Neuron (in vitro differentiated cells): Measurements from ENCODE around the gene KRTAP10-2.

Experiments used
- H2AFZ ChIP-seq: one replicate; pipeline ENCODE4 v1.6.1; 2013; ENCODE audit warnings: low read depth, mild to moderate bottlenecking, inconsistent platforms, low read length, moderate library complexity
- H3K27me3 ChIP-seq: one replicate; pipeline ENCODE4 v1.6.1; 2013; ENCODE audit warnings: low read length; ENCODE audit not compliant: insufficient read depth
- H3K36me3 ChIP-seq: one replicate; pipeline ENCODE4 v1.6.1; 2013; ENCODE audit warnings: low read length; ENCODE audit not compliant: insufficient read depth
- H3K4me1 ChIP-seq: one replicate; pipeline ENCODE4 v1.6.1; 2013; ENCODE audit warnings: low read length; ENCODE audit not compliant: insufficient read depth
- H3K4me3 ChIP-seq: 2 replicates; pipeline ENCODE4 v1.5.1; 2013; ENCODE audit warnings: mild to moderate bottlenecking, low read length, moderate library complexity
- H3K9me3 ChIP-seq: one replicate; pipeline ENCODE4 v1.6.1; 2013; ENCODE audit warnings: low read length

The KRTAP10-2 gene

DNA sequence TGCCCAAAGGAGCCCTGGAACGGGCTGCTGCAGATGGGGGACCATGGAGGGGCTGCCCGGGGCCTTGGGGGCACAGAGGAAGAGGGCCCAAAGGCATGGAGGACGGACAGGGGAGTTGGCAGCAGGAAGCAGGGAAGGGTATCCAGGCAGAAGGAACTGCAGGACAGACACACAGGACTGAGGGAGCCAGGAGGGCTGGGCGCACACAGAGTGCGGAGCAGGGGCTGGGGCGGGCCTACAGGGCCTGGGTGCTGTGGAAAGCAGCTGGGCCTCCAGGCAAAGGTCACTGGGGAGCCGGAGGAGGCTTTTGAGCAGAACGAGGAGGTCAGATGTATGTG, 39.4 kb downstream of the KRTAP10-2 start:
- Histone ChIP-seq H3K27me3 (peaks cover 5% of the 10 kb centered on the region), H3K4me1 (no peaks in the 10 kb centered on the region), H2AFZ (no peak overlapping the region)

GRCh38 chr21:44511219-44511937, 39.9 kb downstream of the KRTAP10-2 start:
- no peaks in the 10 kb centered on the region for H3K36me3 ChIP-seq

More for the DNA sequence above, 39.4 kb downstream of the KRTAP10-2 start:
- H3K4me3 ChIP-seq = no peak overlapping the region
- no peaks in the 10 kb centered on the region for H3K36me3 ChIP-seq
- no peaks in the 10 kb centered on the region for H3K9me3 ChIP-seq

DNA sequence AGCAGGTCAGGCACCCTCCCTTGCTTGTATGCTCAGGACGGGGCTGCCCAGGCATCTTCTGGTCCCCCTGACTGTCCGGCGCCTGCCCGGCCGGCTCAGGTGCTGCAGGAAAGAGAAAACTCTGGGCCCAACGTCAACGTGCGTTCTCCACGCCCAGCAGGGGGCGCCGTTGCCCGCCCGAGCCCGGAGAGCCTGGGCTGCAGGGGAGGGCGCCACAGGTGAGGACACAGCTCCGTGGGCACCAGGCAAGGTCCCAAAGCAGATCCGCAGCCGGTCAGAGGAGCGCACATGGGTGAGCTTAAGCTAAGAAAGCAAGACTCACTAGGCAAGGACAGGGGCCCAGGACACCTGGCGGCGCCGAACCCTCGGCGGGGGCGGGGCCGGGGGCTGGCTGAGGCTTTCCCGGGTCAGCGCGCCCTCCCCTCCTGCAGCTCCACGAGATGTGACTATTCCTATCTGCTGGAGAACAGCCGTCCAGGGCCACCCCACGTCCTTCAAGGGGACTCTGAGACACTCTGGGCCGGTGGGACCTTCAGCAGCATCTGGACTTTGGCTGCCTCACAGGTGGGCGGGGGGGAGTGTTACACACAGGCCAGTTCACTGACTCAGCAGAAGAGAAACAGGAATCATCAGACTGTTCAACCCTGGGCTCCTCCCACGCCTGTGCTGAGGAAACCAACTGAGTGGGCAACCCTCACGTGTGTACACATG, 40.6 kb downstream of the KRTAP10-2 start:
- peaks cover 5% of the 10 kb centered on the region for H3K27me3 ChIP-seq
- H3K4me1 ChIP-seq = peaks cover 3% of the 10 kb centered on the region
- no peak overlapping the region for H2AFZ ChIP-seq
- no peak overlapping the region for H3K4me3 ChIP-seq
- no peaks in the 10 kb centered on the region for H3K36me3 ChIP-seq
- no peaks in the 10 kb centered on the region for H3K9me3 ChIP-seq

More at GRCh38 chr21:44511219-44511937, 39.9 kb downstream of the KRTAP10-2 start:
- H3K4me1 ChIP-seq = no peaks in the 10 kb centered on the region
- no peaks in the 10 kb centered on the region for H3K9me3 ChIP-seq
- no peak overlapping the region for H2AFZ ChIP-seq
- peaks cover 5% of the 10 kb centered on the region for H3K27me3 ChIP-seq
- no peak overlapping the region for H3K4me3 ChIP-seq

DNA sequence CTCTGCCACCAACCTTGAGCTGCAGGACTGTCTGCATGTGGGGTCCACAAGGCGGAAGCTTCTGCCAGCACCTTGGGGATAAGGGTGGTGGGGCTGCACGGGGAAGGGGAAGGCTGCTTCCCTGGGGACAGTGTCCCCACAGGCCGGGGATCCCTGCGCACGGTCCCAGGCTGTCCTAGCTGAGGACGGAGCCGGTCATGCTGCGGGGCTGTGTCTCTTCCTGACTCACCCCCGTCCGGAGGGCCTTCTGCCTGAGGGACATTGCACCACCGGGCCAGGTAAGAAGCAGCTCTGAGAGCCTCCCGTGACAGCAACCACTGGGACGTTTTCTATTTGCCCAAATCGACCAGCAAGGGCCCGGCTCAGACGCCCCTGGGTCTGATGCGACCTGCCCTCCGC, 41.2 kb downstream of the KRTAP10-2 start:
- H2AFZ ChIP-seq = no peak overlapping the region
- H3K9me3 ChIP-seq = no peaks in the 10 kb centered on the region
- H3K4me3 ChIP-seq = no peak overlapping the region
- H3K4me1 ChIP-seq = peaks cover 7% of the 10 kb centered on the region
- no peaks in the 10 kb centered on the region for H3K36me3 ChIP-seq
- peaks cover 5% of the 10 kb centered on the region for H3K27me3 ChIP-seq

DNA sequence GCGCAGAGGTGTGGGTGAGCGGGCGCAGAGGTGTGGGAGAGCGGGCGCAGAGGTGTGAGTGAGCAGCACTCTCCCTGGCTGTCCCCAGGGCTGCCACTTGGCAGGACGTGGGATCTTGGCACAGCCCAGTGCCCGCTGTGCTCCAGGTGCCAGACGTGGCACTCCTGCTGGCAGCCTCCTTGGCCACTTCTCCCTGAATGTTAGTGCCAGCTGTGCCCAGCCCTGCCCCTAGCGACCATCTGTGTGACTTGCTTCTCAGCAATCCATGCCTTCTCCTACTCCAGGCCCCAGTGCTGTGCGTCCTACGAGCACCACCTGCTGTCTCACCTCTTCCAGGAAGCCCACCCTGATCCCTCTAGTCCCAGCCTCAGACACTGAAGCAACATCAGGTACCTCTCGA, 41.8 kb downstream of the KRTAP10-2 start:
- Histone ChIP-seq H3K27me3 (peaks cover 5% of the 10 kb centered on the region), H3K4me3 (no peak overlapping the region), H2AFZ (no peak overlapping the region), H3K9me3 (no peaks in the 10 kb centered on the region), H3K36me3 (no peaks in the 10 kb centered on the region), H3K4me1 (peaks cover 7% of the 10 kb centered on the region)

DNA sequence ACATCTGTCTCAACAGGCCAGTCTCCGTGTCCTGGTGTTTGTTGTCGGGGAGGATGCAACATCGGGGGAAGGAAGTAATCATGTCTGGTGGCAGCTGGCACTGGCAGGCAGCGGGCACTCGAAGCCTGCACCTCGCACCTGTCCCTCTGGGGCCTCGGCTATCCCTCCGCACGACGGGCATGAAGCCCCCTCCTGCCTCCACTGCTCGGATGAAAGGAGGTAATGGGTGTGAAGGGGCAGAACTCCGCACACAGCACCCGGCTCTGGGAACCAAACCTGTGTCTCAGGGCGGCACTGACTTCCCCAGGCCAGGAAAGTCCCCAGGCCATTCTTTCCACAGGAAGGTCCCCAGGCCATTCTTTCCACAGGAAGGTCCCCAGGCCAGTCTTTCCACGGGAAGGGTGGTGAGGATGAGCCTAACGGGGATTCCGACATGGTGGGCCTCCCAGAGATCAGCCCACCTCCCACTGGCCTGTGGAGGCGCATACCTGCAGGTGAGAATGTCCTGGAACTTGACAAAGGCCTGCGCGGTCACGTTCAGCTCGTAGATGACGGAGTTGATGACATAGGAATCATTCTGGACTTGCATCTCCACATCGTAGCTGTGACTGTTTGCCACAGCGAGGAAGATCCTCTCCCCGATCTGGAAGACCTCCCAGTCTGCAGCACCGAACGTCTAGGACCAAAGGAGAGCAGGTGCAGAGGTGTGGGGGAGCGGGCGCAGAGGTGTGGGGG, 42.4 kb downstream of the KRTAP10-2 start:
- Histone ChIP-seq H2AFZ (no peak overlapping the region), H3K36me3 (no peaks in the 10 kb centered on the region), H3K9me3 (no peaks in the 10 kb centered on the region), H3K27me3 (peaks cover 5% of the 10 kb centered on the region), H3K4me1 (peaks cover 7% of the 10 kb centered on the region), H3K4me3 (no peak overlapping the region)

GRCh38 chr21:44508426-44508710, 42.9 kb downstream of the KRTAP10-2 start:
- Histone ChIP-seq H2AFZ (no peak overlapping the region), H3K9me3 (no peaks in the 10 kb centered on the region), H3K4me3 (no peak overlapping the region), H3K27me3 (peaks cover 5% of the 10 kb centered on the region), H3K36me3 (no peaks in the 10 kb centered on the region), H3K4me1 (peaks cover 7% of the 10 kb centered on the region)

- H3K27me3 ChIP-seq = peaks cover 5% of the 10 kb centered on the region
- H2AFZ ChIP-seq = no peak overlapping the region
- H3K4me3 ChIP-seq = no peak overlapping the region
- peaks cover 7% of the 10 kb centered on the region for H3K4me1 ChIP-seq
- H3K36me3 ChIP-seq = no peaks in the 10 kb centered on the region
- no peaks in the 10 kb centered on the region for H3K9me3 ChIP-seq
These were observed 43.5 kb downstream of the KRTAP10-2 start for GRCh38 chr21:44507673-44508425.

GRCh38 chr21:44506279-44507255, 44.7 kb downstream of the KRTAP10-2 start:
- H3K27me3 ChIP-seq = peaks cover 5% of the 10 kb centered on the region
- H3K9me3 ChIP-seq = no peaks in the 10 kb centered on the region
- no peak overlapping the region for H3K4me3 ChIP-seq
- no peak overlapping the region for H2AFZ ChIP-seq
- peaks cover 7% of the 10 kb centered on the region for H3K4me1 ChIP-seq
- no peaks in the 10 kb centered on the region for H3K36me3 ChIP-seq

- no peaks in the 10 kb centered on the region for H3K36me3 ChIP-seq
- peaks cover 5% of the 10 kb centered on the region for H3K27me3 ChIP-seq
- H3K4me1 ChIP-seq = peaks cover 7% of the 10 kb centered on the region
- H2AFZ ChIP-seq = no peak overlapping the region
- no peaks in the 10 kb centered on the region for H3K9me3 ChIP-seq
- no peak overlapping the region for H3K4me3 ChIP-seq
These were observed 45.5 kb downstream of the KRTAP10-2 start for GRCh38 chr21:44505673-44506278.

- no peak overlapping the region for H3K4me3 ChIP-seq
- H2AFZ ChIP-seq = no peak overlapping the region
- H3K4me1 ChIP-seq = peaks cover 7% of the 10 kb centered on the region
- H3K36me3 ChIP-seq = no peaks in the 10 kb centered on the region
- peaks cover 13% of the 10 kb centered on the region for H3K27me3 ChIP-seq
- no peaks in the 10 kb centered on the region for H3K9me3 ChIP-seq
These were observed 47.4 kb downstream of the KRTAP10-2 start for GRCh38 chr21:44503901-44504399.
